Measurements from ENCODE around the gene IGLL5.

The IGLL5 gene

DNA sequence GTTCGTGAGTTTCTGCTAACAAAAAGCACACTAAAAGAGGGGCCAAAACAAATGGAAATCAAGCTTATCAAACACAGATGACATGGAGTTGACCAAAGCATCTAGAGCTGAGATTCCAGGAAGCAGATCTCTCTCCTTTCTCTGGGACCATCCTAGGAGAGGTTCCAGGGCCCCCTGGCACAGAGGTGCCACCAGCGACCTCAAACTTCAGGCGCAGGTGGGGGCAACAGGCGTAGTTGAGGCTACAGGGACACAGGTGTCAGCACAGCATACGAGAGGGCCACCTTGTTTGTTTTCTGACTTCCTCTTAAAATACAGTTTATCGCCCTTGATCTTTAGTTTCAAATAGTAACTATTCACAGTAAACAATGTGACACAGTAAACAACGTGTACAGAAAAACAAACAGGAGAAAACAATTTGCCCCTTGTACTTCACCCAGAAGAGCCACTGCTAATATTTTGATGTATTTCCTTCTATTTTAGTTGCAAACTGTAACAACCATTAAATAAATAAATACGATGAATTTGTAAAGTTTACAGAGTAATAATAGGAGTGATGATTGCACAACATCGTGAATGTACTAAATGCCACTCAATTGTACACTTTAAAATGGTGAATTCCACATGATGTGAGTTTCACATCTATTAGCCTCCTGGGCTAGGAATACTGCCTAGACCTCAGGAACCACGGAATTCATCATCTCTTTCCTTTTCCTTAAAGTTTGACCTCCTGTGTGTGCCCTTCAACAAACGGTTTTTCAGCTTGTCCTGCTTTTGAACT, 52.2 kb downstream of the IGLL5 start:
- H3K4me3 ChIP-seq (ENCODE audit: low read depth, low read length): no peak overlapping the region
- no peak for TF ChIP-seq CTCF (IDR thresholded peaks at IDR 0.05; ENCODE audit: control insufficient read depth, extremely low read depth, insufficient read depth)
- DNase-seq (ENCODE audit: low read depth): peak; percentile 71

DNA sequence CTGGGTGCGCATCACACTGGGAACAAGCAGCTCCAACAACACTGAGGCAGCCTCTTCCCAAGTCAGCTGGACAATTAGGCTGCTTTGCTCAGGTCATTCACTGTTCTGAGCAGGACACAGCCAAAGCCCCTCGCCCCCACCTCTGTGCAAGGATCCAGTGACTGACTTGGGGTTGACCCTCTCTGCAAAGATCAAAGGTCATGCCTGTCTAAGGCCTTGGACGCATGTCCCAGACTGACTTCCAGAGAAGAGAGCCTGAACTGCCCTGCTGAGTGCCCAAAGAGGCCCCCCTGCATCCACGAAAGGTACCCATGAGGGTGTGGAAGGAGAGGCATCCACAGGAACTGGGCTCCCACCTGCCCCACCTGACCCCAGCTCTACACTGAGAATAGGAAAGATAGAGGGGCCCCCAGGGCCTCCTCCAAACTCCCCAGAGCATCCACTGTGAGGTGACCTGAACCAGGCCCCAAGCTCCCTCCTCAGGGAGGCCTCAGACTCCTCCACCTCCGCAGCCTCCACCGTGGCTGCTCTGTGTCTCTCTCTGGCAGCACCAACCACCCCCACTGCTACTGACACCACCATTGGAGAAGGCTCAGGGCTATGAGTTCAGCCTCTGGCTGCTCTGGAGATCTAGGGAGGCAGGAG, 53.5 kb downstream of the IGLL5 start:
- TF ChIP-seq CTCF (IDR thresholded peaks at IDR 0.05; ENCODE audit: control insufficient read depth, extremely low read depth, insufficient read depth): no peak
- DNase-seq (ENCODE audit: low read depth): no peak
- no peak overlapping the region for H3K4me3 ChIP-seq (ENCODE audit: low read depth, low read length)

- no peak overlapping the region for H3K4me3 ChIP-seq (ENCODE audit: low read depth, low read length)
- TF ChIP-seq CTCF (IDR thresholded peaks at IDR 0.05; ENCODE audit: control insufficient read depth, extremely low read depth, insufficient read depth): no peak
- no peak for DNase-seq (ENCODE audit: low read depth)
Measured at GRCh38 chr22:22941831-22942510, 54.4 kb downstream of the IGLL5 start.

GRCh38 chr22:22942511-22943329, 55.1 kb downstream of the IGLL5 start:
- no peak for DNase-seq (ENCODE audit: low read depth)
- H3K4me3 ChIP-seq (ENCODE audit: low read depth, low read length): no peak overlapping the region
- TF ChIP-seq CTCF (IDR thresholded peaks at IDR 0.05; ENCODE audit: control insufficient read depth, extremely low read depth, insufficient read depth): peak; percentile 74

- DNase-seq (ENCODE audit: low read depth): no peak
- TF ChIP-seq CTCF (IDR thresholded peaks at IDR 0.05; ENCODE audit: control insufficient read depth, extremely low read depth, insufficient read depth): no peak
- no peak overlapping the region for H3K4me3 ChIP-seq (ENCODE audit: low read depth, low read length)
Measured at GRCh38 chr22:22943521-22944267, 56.1 kb downstream of the IGLL5 start.
